Hair follicular keratinocyte (primary cell): ENCODE measurements around the gene DERL3. TPM values are rescaled to one million over a fixed set of nuclear protein-coding genes. Genes with fewer than 3 reads are reported as not detected.

Experiments used
- total RNA-seq: library from RNA; depleted of rRNA; stranded (reverse); fragments of >200 nt; gene quantifications from 2 replicates; pipeline ENCODE4 v1.2.3, GENCODE V29; 2015

The DERL3 gene
- 1.4 and 5.6 TPM in 2 replicates for total RNA-seq

DNA sequence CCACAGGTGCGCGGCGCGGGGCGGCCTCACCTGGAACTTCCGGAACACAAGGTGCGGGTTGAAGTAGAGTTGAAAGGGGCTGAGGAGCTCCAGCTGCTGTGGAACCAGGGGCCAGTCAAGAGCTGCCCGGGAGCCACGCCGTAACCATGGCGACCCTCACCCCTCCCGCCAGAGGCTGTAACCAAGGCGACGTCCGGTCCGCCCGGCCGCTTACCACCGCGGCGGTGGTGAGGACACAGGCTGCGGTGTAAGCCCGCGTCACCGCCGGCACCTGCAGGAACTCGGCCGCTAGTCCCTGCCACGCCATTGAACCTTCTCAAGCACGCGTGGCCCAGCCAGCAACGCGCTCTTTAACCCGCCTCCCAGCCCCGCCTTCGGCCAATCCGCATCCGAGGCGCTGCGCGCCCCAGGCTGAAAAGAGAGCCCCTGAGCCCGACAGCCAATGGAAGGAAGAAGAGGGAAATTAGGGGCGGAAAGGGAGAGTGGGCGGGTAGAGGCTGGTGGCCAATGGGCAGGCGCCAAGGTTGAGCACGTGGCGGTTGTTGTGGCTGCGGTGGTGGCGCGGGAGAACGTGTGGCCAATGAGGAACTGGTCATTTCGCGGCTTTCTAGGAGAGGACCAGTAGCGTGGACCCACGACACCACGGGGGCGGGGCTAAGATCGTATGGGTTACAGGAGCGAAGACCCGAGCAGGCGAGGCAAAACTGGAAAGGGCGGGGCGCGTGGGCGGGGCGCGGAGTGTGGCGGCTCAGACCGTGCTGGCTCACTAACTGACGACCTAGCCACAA is at the start of gene DERL3:
Gene DERL3, minus strand, starts transcription at position 326 of the 788 bp plus-strand sequence. Its CDS starts 19 bp downstream, at position 307.

DNA sequence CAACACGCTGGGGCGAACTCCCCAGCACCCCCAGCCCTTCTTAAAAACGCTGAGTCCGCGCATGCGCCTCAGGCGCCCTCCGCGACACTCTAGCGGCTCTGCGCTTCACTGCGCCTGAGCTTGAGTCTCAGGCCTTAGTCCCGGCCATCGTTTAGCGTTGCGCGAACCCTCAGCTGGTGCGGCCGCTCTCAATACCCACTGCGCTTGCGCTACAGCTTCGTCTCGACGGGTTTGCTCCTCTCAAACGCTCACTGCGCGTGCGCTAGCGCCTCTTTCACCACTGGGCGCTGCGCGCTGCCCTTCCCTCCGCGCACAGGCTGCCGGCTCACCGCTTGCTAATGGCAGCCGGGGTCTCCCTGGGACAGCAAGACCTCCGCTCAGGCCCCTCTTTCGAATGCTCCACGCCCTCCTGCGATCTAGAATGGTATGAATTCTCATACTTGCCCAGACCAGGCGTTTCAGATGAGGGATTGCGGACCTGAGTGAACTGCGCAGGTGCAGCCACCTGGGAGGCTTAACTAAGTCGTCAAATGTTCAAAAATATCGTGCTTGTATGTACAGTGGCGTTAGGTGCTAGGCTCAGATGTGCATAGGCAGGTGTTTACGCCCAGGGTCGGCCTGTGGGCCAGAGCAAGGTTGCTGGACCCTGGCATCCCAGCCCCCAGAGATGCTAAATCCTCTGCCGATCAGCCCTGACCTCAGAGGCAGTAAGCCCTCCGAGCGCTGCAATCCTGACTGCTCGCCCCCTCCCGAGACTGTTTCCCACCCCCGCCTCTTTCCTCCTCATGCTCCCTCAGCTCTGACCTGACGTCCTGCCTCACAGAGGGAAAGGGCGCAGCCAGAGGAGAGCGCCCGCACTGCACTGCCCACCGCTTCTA is 19.0 kb upstream of the DERL3 start, which contains the start of gene SLC2A11:
Gene SLC2A11, plus strand, starts transcription at position 270 of the 878 bp plus-strand sequence. Its CDS starts 125 bp downstream, at position 395.

DNA sequence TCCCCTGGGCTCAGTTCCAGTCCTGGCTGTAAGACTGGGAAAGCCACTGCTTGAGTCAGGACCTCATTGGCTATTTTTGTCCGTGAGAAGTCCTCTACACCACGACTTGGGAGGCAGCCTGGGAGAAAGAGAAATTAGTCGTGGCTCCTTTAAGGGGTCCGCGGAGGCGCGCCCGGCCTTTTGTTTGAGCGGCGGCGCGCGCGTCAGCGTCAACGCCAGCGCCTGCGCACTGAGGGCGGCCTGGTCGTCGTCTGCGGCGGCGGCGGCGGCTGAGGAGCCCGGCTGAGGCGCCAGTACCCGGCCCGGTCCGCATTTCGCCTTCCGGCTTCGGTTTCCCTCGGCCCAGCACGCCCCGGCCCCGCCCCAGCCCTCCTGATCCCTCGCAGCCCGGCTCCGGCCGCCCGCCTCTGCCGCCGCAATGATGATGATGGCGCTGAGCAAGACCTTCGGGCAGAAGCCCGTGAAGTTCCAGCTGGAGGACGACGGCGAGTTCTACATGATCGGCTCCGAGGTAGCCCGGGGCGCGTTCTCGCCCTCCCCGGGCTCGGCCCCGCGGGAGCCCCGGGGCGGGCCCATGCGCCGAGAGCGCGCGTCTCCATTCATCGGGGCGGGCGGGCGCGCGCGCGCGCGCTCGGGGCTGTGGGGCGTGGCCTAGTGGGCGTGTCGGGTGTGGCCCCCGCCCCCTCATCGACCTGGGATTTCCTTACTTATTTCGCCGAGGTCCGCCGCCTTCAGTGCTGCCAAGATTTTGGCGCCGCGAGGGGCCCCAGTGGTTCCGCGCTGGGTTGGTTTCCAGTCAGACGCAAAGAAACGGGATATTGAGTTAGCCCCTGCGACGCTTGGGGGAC is 51.8 kb downstream of the DERL3 start, which contains the start of gene SMARCB1:
Gene SMARCB1, plus strand, starts transcription at position 215 of the 848 bp plus-strand sequence. Its CDS starts 204 bp downstream, at position 419.

Other genes with a start within 250 kb of the DERL3 start
- gene DRICH1, start 206.7 kb downstream of the DERL3 start, total RNA-seq = not detected in 2 replicates
- gene RGL4, start 148.0 kb downstream of the DERL3 start, total RNA-seq = not detected in 2 replicates
- gene ZNF70, start 87.9 kb downstream of the DERL3 start, total RNA-seq = 0.99 and 2.3 TPM in 2 replicates
- not detected in 2 replicates for gene VPREB3, start 84.6 kb downstream of the DERL3 start, total RNA-seq
- not detected in 2 replicates for gene C22orf15, start 76.0 kb downstream of the DERL3 start, total RNA-seq
- 8.3 and 13.7 TPM in 2 replicates for gene CHCHD10, start 71.0 kb downstream of the DERL3 start, total RNA-seq
- 0.38 and 0.47 TPM in 2 replicates for gene MMP11, start 66.2 kb downstream of the DERL3 start, total RNA-seq
- 119 and 127 TPM in 2 replicates for gene SMARCB1, start 52.0 kb downstream of the DERL3 start, total RNA-seq
- 3.3 and 3.4 TPM in 2 replicates for gene SLC2A11, start 18.9 kb upstream of the DERL3 start, total RNA-seq
- 889 and 913 TPM in 2 replicates for gene MIF, start 55.4 kb upstream of the DERL3 start, total RNA-seq
- 2.4 and 6.5 TPM in 2 replicates for gene GSTT2B, start 122.2 kb upstream of the DERL3 start, total RNA-seq
- gene DDTL, start 127.9 kb upstream of the DERL3 start, total RNA-seq = 1.5 and 2.9 TPM in 2 replicates
- gene DDT, start 135.4 kb upstream of the DERL3 start, total RNA-seq = 132 and 143 TPM in 2 replicates
- gene GSTT2, start 141.1 kb upstream of the DERL3 start, total RNA-seq = 0.49 TPM in 1 of 2 replicates, not detected in the other
- not detected in 2 replicates for gene GSTT4, start 166.4 kb upstream of the DERL3 start, total RNA-seq
- gene CABIN1, start 172.3 kb upstream of the DERL3 start, total RNA-seq = 17.1 and 20.2 TPM in 2 replicates